Measurements from ENCODE around the gene PARVB. TPM values are rescaled to one million over a fixed set of nuclear protein-coding genes. Genes with fewer than 3 reads are reported as not detected.

The PARVB gene
- total and polyA plus RNA-seq, 11 donors: 54.9 to 172 (median 95.8) TPM

DNA sequence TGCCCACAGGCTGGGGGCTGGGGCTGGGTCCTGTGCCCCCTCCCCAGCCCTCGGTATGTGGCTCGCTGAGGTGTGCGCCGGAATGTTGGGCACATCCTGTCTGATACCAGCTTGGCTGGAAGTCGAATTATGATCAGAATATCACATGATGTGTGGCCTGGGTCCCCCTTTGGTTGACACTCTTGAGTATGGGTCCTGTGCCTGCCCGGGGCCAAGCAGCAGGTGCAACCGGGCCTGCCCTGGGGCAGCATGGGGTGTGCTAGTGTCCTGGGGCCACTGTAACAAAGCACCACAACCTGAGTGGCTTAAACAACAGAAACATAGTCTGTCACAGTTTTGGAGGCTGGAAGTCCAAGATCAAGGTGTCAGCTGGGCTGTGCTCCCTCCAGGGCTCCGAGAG, 52.7 kb downstream of the PARVB start:
- H3K36me3 ChIP-seq: peaks cover 0 to 4% (median 0%) of the 10 kb centered on the region in 9 donors
- no peak for TF ChIP-seq POLR2A (IDR thresholded peaks at IDR 0.05)
- TF ChIP-seq, protein P1, sequence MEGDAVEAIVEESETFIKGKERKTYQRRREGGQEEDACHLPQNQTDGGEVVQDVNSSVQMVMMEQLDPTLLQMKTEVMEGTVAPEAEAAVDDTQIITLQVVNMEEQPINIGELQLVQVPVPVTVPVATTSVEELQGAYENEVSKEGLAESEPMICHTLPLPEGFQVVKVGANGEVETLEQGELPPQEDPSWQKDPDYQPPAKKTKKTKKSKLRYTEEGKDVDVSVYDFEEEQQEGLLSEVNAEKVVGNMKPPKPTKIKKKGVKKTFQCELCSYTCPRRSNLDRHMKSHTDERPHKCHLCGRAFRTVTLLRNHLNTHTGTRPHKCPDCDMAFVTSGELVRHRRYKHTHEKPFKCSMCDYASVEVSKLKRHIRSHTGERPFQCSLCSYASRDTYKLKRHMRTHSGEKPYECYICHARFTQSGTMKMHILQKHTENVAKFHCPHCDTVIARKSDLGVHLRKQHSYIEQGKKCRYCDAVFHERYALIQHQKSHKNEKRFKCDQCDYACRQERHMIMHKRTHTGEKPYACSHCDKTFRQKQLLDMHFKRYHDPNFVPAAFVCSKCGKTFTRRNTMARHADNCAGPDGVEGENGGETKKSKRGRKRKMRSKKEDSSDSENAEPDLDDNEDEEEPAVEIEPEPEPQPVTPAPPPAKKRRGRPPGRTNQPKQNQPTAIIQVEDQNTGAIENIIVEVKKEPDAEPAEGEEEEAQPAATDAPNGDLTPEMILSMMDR (IDR thresholded peaks at IDR 0.05): no peak
- ATAC-seq: no peak
- H3K9me3 ChIP-seq: no peaks in the 10 kb centered on the region
- intact Hi-C loops (cut with DNase I): loop anchor here in 1 of 10 donors (2.0 kb wide), 1 partner anchor 48 kb away; no protein-coding TSS in a partner anchor
- no peak for DNase-seq
- 93 to 98% (median 97%) methylated on average over 8 of the region's 8 CpGs for WGBS, 4 donors
- H3K27me3 ChIP-seq: no peaks in the 10 kb centered on the region
- no peak overlapping the region for H3K27ac ChIP-seq
- H3K4me3 ChIP-seq: no peak overlapping the region
- H3K4me1 ChIP-seq: peaks cover 0 to 45% (median 4%) of the 10 kb centered on the region in 12 donors

DNA sequence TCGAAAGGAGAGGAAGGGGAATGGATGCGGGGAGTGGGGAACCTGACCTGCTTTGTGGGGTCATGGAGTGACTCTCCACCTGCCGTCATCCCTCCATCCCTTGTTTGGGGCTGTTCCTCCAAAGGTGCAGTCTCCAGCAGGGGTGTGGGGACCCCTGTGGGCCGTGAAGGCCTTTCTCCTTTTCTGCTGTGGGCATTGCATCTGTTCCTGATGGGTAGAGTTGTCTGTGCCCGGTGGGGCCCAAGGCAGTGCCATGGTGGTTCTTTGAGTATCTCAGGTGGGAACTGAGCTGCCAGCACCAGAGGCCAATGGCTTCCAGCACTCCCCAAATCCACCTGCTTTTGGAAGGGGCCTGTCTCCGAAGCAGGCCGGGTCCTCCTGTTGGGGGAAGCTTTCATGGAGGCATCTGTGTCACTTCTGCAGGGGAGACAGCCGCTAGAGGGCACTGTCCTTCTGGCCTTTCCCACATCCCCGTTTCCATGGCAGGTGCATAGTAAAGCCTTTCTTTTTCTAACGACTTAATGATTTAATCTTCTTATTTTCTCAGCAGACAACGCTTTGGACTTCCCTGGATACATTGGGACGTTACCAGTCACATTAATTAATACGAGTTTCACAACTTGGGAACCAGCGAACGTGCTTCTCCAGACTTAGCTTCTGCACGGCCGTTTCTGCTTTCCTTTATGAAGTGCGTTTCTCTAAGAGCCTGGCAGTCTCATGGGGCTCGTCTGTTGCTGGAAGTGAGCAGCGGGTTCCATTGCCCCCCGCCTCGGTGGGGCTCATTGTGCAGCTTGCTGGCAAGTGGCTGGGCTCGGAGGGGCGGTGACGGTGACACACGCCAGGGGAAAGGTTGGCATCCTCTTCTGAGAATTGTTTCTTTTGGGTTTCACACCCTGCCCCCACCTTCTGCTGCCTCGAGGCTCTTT, 57.1 kb downstream of the PARVB start:
- 46 to 56% (median 53%) methylated on average over 27 of the region's 27 CpGs for WGBS, 4 donors
- no peak for TF ChIP-seq POLR2A (IDR thresholded peaks at IDR 0.05)
- TF ChIP-seq, protein P1 (IDR thresholded peaks at IDR 0.05): peak; percentile 73 to 93 (median 85)
- H3K4me3 ChIP-seq: no peak overlapping the region
- H3K9me3 ChIP-seq: peaks cover 0 to 13% (median 0%) of the 10 kb centered on the region in 12 donors
- H3K36me3 ChIP-seq: peaks cover 0 to 13% (median 6%) of the 10 kb centered on the region in 9 donors
- H3K4me1 ChIP-seq: peaks cover 0 to 32% (median 7%) of the 10 kb centered on the region in 12 donors
- no peaks in the 10 kb centered on the region for H3K27me3 ChIP-seq
- ATAC-seq (peak in 1 of 4 donors; percentile 42), DNase-seq (peak; percentile 65 to 81 (median 76))
- H3K27ac ChIP-seq: no peak overlapping the region
- intact Hi-C loops (cut with DNase I): loop anchor here in 9 of 10 donors (2.0 to 10.0 kb wide), 8 partner anchors 54 to 546 kb away; partner anchors contain the start of gene PARVB (in 3 of the 9)

DNA sequence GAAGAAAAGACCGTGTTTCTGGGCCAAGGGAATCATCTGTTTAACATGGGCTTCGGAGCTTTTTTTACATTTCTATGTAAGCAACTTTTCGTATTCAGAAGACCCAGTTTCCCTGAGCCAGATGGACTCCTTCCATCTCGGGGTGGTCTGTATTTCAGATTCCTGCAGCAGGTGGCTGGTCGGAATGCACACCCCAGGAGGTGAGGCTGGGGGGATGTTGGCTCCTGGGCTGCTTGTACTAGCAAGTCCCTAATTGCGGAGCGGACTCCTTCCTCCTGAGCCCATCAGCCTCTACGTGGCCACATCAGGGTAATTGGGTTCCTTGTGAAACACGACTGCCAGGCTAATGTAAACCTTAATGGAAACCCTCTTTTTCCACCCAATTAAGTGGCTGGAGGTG, 58.7 kb downstream of the PARVB start:
- Histone ChIP-seq H3K9me3 (peaks cover 0 to 13% (median 0%) of the 10 kb centered on the region in 12 donors), H3K4me1 (peaks cover 0 to 36% (median 13%) of the 10 kb centered on the region in 12 donors), H3K36me3 (peaks cover 0 to 13% (median 6%) of the 10 kb centered on the region in 9 donors), H3K27ac (no peak overlapping the region), H3K4me3 (no peak overlapping the region), H3K27me3 (no peaks in the 10 kb centered on the region)
- TF ChIP-seq, protein P1 (IDR thresholded peaks at IDR 0.05): no peak
- no peak for TF ChIP-seq POLR2A (IDR thresholded peaks at IDR 0.05)
- WGBS, 4 donors: 91 to 97% (median 95%) methylated on average over 9 of the region's 9 CpGs
- ATAC-seq (no peak), DNase-seq (no peak)
- intact Hi-C loops (cut with DNase I): loop anchor here in 9 of 10 donors (5.0 to 10.0 kb wide), 7 partner anchors 56 to 544 kb away; partner anchors contain the start of gene PARVB (in 2 of the 9)
